Fibroblast of gingiva (primary cell): ENCODE results near the gene TMBIM6.
"Not testable (repeated sequence)": the region's sequence is repeated elsewhere in the genome, so short reads cannot be mapped to it uniquely, and the experiment has no call there.

Source experiments
- DNase-seq: peaks from one replicate; pipeline ENCODE4 v3.0.0-alpha.2; 2011; ENCODE audit warnings: low read depth

The TMBIM6 gene

DNA sequence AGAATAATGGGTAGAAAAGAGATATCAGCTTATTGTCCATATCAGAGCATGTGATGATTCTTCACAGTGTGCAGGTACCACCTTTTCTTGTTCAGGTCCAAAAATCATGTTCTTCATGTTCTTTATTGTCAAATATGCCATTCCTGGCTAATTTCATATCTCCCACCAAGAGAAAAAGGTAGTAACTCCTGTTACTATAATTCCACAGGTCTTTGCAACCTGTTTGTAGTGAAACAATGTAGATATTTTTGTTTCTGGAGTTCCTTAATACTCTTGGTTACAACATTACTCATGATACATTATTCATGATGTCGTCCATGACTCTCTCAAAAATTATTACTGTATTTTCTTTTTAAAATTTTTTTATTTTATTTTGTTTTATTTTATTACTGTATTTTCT lies 11.3 kb upstream of the TMBIM6 start:
- no peak for DNase-seq

- DNase-seq = no peak
Measured at GRCh38 chr12:49730568-49731101, 10.7 kb upstream of the TMBIM6 start.

- DNase-seq = no peak
Measured at GRCh38 chr12:49733219-49734017, 7.9 kb upstream of the TMBIM6 start.

DNA sequence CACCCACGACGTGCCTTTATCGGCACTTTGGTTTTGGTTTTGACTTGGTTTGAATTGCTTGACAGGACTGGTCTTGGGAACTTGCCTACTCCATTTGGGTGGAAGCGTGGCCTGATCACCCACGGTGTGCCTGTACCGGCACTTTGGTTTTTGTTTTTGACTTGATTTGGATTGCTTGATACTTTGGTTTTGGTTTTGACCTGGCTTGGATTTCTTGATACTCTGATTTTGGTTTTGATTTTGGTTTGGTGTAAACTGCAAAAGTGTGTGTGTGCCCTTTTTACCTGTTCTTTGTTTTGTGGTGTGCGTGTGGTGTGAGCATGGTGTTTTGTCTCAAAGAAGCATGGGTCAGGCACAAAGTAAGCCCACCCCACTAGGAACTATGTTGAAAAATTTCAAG lies 6.5 kb upstream of the TMBIM6 start:
- DNase-seq = not testable (repeated sequence)

GRCh38 chr12:49738721-49739120 lies 2.6 kb upstream of the TMBIM6 start:
- DNase-seq = not testable (repeated sequence)

DNA sequence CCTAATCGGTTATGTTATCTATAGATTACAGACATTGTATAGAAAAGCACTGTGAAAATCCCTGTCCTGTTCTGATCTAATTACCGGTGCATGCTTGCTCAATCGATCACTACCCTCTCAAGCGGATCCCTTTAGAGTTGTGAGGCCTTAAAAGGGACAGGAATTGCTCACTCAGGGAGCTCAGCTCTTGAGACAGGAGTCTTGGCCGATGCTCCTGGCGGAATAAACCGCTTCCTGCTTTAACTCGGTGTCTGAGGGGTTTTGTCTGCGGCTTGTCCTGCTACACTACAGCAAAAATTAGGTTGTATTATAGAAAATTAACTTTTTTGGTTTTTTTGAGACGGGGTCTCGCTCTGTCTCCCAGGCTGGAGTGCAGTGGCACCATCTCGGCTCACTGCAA lies 1.1 kb upstream of the TMBIM6 start:
- not testable (repeated sequence) for DNase-seq

GRCh38 chr12:49741882-49742620 lies 694 bp downstream of the TMBIM6 start:
- peak; percentile 85 for DNase-seq

- DNase-seq = no peak
Measured at GRCh38 chr12:49744363-49744885, 3.1 kb downstream of the TMBIM6 start.

DNA sequence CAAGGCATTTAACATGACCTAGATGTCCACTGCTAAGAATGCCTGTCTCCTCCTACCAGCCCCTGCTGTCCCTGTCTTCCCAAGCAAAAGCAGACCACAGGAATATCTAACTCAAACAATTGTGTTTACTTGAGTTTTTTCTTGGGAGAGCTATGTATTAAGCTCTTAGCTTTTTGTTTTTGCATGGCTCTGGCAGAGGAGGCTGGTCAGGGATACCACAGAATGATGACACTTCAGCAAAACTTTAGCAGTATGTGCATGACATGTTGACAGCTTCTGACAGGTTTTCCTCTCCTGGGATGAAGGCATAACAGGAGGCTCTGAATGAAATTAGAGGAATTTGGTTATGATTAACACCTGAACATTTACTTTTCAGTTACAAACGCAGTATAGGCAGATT lies 6.9 kb downstream of the TMBIM6 start:
- no peak for DNase-seq

DNA sequence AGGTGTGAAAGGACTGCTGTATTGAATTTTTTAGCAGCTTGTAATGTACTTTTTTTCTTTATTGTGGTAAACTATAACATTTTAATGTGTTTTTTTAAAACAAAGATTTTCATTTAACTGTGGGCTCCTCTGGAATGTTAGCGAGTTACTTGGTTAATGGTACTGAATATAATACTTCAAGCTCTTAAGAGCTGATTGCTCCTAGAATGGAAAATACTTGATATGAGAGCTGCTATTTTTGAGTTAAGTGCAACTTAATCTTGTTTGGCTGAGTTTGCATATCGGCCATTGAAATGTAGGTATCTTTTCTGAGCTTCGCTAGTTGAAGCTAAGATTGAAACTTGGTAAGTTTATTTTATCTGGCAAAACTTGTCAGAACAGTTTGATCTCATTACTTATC lies 7.4 kb downstream of the TMBIM6 start:
- no peak for DNase-seq

DNA sequence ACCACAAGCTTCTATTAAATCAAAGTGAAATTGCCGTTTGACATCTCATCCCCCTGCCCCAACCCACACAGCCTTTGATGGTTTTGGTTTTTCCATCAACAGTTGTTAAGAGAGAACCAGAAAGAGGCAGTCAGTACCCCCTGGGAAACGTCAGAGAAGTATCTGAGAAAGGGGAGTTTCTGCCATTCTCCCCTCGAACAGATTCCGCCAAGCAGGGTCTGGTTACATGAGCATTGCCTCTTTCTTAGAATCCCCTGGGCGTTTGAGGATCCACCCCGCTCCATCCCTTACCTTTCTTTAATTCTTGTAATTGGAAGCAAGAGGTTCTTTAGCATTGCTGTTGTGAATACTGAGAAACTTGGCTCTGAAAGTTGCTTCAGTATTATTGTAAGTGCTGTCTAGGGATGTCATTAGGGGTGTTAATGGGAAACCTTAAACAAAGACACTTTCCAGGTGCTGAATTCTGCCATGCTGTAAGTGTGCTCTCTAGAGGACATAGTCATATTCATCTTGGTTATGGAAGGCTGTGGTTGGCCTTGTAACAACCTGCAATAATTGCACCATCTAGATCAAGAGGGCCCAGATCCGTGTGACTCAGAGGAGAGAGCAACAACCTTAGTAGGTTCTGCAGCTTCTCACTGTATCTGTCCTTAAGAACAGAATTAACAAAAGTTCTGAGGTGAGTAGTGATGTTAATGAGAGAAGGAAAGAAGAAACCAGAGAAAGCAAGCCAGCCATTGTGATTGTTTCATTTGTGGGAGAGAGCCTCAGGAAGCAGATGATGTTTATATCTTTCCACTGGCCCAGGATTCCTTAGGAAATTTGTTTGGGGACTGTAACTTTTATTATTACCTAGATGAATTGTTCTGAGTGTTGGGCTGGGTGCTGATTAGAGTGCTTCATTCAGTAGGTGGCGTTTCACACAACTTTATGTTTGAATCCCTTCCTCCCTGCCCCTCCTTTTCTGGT lies 9.0 kb downstream of the TMBIM6 start:
- peak; percentile 53 for DNase-seq

DNA sequence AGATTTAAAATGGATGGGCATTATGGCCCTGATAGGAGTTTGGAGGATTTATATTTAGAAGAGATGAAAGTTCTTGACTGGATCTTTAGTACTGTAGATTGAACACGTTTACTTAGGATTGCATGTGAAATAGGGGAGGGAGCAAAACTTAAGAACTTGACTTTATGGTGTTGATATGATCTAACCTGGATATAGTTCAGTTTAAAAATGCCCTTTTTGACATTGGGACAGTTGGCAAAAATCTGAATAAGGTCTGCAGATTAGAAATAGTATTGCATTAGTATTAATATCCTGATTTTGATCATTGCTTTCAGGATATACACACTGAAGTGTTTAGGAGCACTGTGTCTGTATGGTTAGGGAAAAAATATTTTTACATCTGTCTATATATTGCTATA lies 9.6 kb downstream of the TMBIM6 start:
- no peak for DNase-seq

- DNase-seq = no peak
Measured at GRCh38 chr12:49761677-49762467, 20.5 kb downstream of the TMBIM6 start.

GRCh38 chr12:49762468-49762847 lies 21.1 kb downstream of the TMBIM6 start:
- DNase-seq = no peak

DNA sequence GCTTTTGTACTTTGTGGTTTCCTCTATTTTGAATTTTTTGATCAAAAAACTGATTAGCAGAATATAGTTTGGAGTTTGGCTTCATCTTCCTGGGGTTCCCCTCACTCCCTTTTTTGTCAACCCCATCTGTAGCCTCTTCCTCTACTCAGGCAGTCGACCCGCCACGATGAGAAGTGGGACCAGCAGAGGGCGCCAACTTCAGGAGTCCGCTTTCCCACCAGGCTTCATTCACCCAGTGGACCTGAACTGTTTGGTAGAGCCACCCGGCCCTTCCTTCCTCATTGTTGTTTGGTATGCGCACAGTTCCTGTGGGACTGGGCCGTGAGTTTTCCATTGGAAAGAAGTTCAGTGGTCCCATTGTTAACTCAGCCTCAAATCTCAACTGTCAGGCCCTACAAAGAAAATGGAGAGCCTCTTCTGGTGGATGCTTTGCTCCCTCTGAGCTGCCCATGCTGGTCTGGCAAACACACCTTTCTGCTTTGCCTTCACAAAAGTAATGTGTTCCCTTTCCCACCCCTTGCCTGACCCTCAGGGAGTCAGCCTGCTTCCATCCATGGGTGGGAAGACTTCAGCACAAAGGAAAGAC lies 21.7 kb downstream of the TMBIM6 start:
- DNase-seq = no peak

GRCh38 chr12:49764126-49764525 lies 22.8 kb downstream of the TMBIM6 start:
- DNase-seq = no peak

- no peak for DNase-seq
Measured at GRCh38 chr12:49766115-49766455, 24.7 kb downstream of the TMBIM6 start.

- DNase-seq = no peak
Measured at GRCh38 chr12:49767333-49767732, 26.0 kb downstream of the TMBIM6 start.

- DNase-seq = not testable (repeated sequence)
Measured at GRCh38 chr12:49773102-49773501, 31.7 kb downstream of the TMBIM6 start.

- DNase-seq = peak; percentile 79
Measured at GRCh38 chr12:49776413-49776812, 35.1 kb downstream of the TMBIM6 start.

DNA sequence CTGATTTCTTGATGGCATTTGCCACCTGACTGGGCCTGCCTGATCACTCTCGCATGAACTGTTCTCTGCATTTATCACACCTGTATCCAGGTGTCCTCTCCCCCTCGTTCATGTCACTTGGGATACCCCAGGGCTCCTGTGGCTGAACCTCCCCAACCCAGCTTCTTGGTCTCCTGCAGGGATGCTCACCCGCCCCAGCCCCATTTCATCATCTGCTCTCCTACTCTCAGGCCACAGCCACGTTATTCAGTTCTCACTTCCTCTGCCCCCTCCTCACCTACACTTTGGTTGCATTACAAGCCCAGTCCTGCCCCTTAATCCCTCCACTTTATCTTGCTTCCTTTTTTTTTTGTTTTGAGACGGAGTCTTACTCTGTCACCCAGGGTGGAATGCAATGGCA lies 35.5 kb downstream of the TMBIM6 start:
- DNase-seq = no peak
